CD14-positive monocyte (primary cell): Measurements from ENCODE around the gene CMTM2. TPM values are rescaled to one million over a fixed set of nuclear protein-coding genes. Genes with fewer than 3 reads are reported as not detected.

Experiments used
- DNase-seq, 3 donors: peaks; one replicate each; pipeline ENCODE4 v3.0.0-alpha.2; 2011 to 2022
- H2AFZ ChIP-seq: 2 replicates; pipeline ENCODE4 v1.6.0; 2012; ENCODE audit warnings: mild to moderate bottlenecking, low read depth, low read length, inconsistent platforms; ENCODE audit not compliant: insufficient read depth, poor library complexity, severe bottlenecking
- H3K27ac ChIP-seq, 2 donors: 1 replicate in 1 of 2; 2 replicates in 1 of 2; pipeline ENCODE4 v1.5.1; 2012 to 2013; ENCODE audit warnings: low read length in 2 of 2, control low read depth in 1 of 2, inconsistent platforms in 1 of 2, low read depth in 1 of 2, mild to moderate bottlenecking in 1 of 2
- H3K27me3 ChIP-seq, 2 donors: one replicate each; pipeline versions ENCODE4 v1.6.0 to v1.6.1; 2011 to 2013; ENCODE audit warnings: low read length in 2 of 2; ENCODE audit not compliant: control insufficient read depth in 2 of 2, insufficient read depth in 2 of 2
- H3K36me3 ChIP-seq, 2 donors: replicated peaks in 1 of 2; 1 replicate in 1 of 2; 2 replicates in 1 of 2; pipeline versions ENCODE4 v1.5.1 to v1.6.1; 2012 to 2013; ENCODE audit warnings: low read length in 2 of 2, control low read depth in 1 of 2, inconsistent platforms in 1 of 2, mild to moderate bottlenecking in 1 of 2; ENCODE audit not compliant: insufficient read depth in 2 of 2, control insufficient read depth in 1 of 2
- H3K4me1 ChIP-seq, 2 donors: 1 replicate in 1 of 2; 2 replicates in 1 of 2; pipeline versions ENCODE4 v1.5.1 to v1.6.1; 2012 to 2013; ENCODE audit warnings: low read length in 2 of 2, control low read depth in 1 of 2, inconsistent platforms in 1 of 2, mild to moderate bottlenecking in 1 of 2, moderate library complexity in 1 of 2; ENCODE audit not compliant: insufficient read depth in 2 of 2, control insufficient read depth in 1 of 2
- H3K4me2 ChIP-seq: replicated peaks from 2 replicates; pipeline ENCODE3; 2012; ENCODE audit warnings: low read length, moderate library complexity, mild to moderate bottlenecking; ENCODE audit not compliant: poor library complexity, severe bottlenecking; ENCODE audit errors: extremely low read depth
- H3K4me3 ChIP-seq, 3 experiments: fragments of 200-600 bp in 1 of 3; sonication (generic) in 1 of 3; replicated peaks in 1 of 3; 1 replicate in 2 of 3; 2 replicates in 1 of 3; pipeline ENCODE4 v1.5.1; 2011 to 2013; ENCODE audit warnings: low read length in 3 of 3, mild to moderate bottlenecking in 3 of 3, control low read depth in 2 of 3, low read depth in 2 of 3, inconsistent platforms in 1 of 3, moderate library complexity in 1 of 3
- H3K79me2 ChIP-seq: 2 replicates; pipeline ENCODE4 v1.6.0; 2012; ENCODE audit warnings: mild to moderate bottlenecking, control low read depth, inconsistent platforms, low read length, moderate library complexity; ENCODE audit not compliant: insufficient read depth
- H3K9ac ChIP-seq: 2 replicates; pipeline ENCODE4 v1.6.0; 2017; ENCODE audit warnings: low read length, mild to moderate bottlenecking; ENCODE audit not compliant: insufficient read depth, poor library complexity, severe bottlenecking
- H3K9me3 ChIP-seq, 2 donors: replicated peaks in 1 of 2; 1 replicate in 1 of 2; 2 replicates in 1 of 2; pipeline versions ENCODE4 v1.5.1 to v1.6.1; 2012 to 2013; ENCODE audit warnings: low read length in 2 of 2, control low read depth in 1 of 2; ENCODE audit not compliant: control insufficient read depth in 1 of 2, insufficient read depth in 1 of 2
- H4K20me1 ChIP-seq: 2 replicates; pipeline ENCODE4 v1.6.0; 2012; ENCODE audit warnings: mild to moderate bottlenecking, low read length, control low read depth, moderate library complexity; ENCODE audit not compliant: insufficient read depth
- H3K27ac Mint-ChIP-seq, 7 donors: one replicate each; pipeline ENCODE4 v1.8.0; 2020; ENCODE audit warnings: mild to moderate bottlenecking in 7 of 7, mixed read lengths in 7 of 7, moderate library complexity in 6 of 7, inconsistent platforms in 2 of 7
- H3K27me3 Mint-ChIP-seq, 3 donors: one replicate each; pipeline ENCODE4 v1.8.0; 2021 to 2022; ENCODE audit warnings: low read depth in 3 of 3, mild to moderate bottlenecking in 3 of 3, mixed read lengths in 3 of 3, moderate library complexity in 3 of 3, inconsistent platforms in 1 of 3
- H3K36me3 Mint-ChIP-seq, 2 donors: one replicate each; pipeline ENCODE4 v1.8.0; 2020; ENCODE audit warnings: mixed read lengths in 2 of 2, inconsistent platforms in 1 of 2, mild to moderate bottlenecking in 1 of 2
- H3K4me1 Mint-ChIP-seq: one replicate; pipeline ENCODE4 v1.8.0; 2020; ENCODE audit warnings: mild to moderate bottlenecking, mixed read lengths
- H3K4me3 Mint-ChIP-seq, 2 donors: one replicate each; pipeline ENCODE4 v1.8.0; 2020; ENCODE audit warnings: mild to moderate bottlenecking in 2 of 2, mixed read lengths in 2 of 2, moderate library complexity in 1 of 2
- H3K9me3 Mint-ChIP-seq, 7 donors: one replicate each; pipeline ENCODE4 v1.8.0; 2020 to 2022; ENCODE audit warnings: mixed read lengths in 7 of 7, mild to moderate bottlenecking in 6 of 7, moderate library complexity in 6 of 7, inconsistent platforms in 2 of 7
- WGBS: methylation state at CpG from one replicate; pipeline ENCODE4 v1.1.5; 2013; ENCODE audit warnings: missing lambda C conversion rate; ENCODE audit not compliant: insufficient coverage; 5-methylcytosine and 5-hydroxymethylcytosine counted together
- intact Hi-C, 2 donors: fragments of 100-400 bp; cut with micrococcal nuclease; formaldehyde crosslinking; loops; one replicate each; pipeline versions ENCODE4 v1.15.0 to v1.15.1; 2023
- polyA plus RNA-seq, 3 donors: library from polyadenylated mRNA; depleted of rRNA in 1 of 3; unstranded in 2 of 3; stranded (reverse) in 1 of 3; fragments of 300-500 nt in 2 of 3; fragments of >200 nt in 1 of 3; fragmentation: Illumina TruSeq in 2 of 3; gene quantifications; 1 replicate in 2 of 3; 2 replicates in 1 of 3; pipeline ENCODE4 v1.2.3, GENCODE V29; 2012 to 2021
- TF ChIP-seq, protein P1 (sequence below): fragments of 200-600 bp; IDR thresholded peaks from one replicate; pipeline ENCODE4 v1.8.0; 2022; ENCODE audit warnings: antibody characterized with exemption, mild to moderate bottlenecking

The CMTM2 gene
- polyA plus RNA-seq, 3 donors: 11.0 to 41.6 (median 39.1) TPM

DNA sequence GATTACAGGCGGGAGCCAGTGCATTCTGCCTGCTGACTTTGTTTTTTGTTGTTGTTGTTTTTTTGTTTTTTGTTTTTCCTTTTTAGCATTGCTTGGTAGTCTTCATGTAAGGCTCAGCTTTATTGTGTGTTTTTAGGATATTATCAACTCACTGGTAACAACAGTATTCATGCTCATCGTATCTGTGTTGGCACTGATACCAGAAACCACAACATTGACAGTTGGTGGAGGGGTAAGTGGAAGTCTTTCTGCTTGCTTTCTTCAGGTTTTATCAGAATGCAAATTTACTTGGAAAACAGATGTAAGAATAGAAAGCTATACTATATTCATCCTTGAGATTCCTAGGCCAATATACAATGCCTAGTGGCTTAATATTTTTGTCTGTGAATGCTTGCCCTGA, 16.3 kb upstream of the CMTM2 start:
- H3K27me3 Mint-ChIP-seq: no peaks in the 10 kb centered on the region
- no peak overlapping the region for H3K4me3 Mint-ChIP-seq
- Histone ChIP-seq H3K4me3 (no peak overlapping the region), H4K20me1 (peaks cover 93% of the 10 kb centered on the region), H3K79me2 (peaks cover 82% of the 10 kb centered on the region), H3K36me3 (peaks cover 74 to 100% of the 10 kb centered on the region in 2 donors), H2AFZ (no peak overlapping the region), H3K4me1 (peaks cover 0 to 17% of the 10 kb centered on the region in 2 donors), H3K27ac (peak overlapping the region in 1 of 2 donors; percentile 46), H3K9me3 (no peaks in the 10 kb centered on the region), H3K27me3 (no peaks in the 10 kb centered on the region), H3K4me2 (no peak overlapping the region), H3K9ac (no peak overlapping the region)
- TF ChIP-seq, protein P1, sequence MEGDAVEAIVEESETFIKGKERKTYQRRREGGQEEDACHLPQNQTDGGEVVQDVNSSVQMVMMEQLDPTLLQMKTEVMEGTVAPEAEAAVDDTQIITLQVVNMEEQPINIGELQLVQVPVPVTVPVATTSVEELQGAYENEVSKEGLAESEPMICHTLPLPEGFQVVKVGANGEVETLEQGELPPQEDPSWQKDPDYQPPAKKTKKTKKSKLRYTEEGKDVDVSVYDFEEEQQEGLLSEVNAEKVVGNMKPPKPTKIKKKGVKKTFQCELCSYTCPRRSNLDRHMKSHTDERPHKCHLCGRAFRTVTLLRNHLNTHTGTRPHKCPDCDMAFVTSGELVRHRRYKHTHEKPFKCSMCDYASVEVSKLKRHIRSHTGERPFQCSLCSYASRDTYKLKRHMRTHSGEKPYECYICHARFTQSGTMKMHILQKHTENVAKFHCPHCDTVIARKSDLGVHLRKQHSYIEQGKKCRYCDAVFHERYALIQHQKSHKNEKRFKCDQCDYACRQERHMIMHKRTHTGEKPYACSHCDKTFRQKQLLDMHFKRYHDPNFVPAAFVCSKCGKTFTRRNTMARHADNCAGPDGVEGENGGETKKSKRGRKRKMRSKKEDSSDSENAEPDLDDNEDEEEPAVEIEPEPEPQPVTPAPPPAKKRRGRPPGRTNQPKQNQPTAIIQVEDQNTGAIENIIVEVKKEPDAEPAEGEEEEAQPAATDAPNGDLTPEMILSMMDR: no peak
- peaks cover 0 to 4% (median 0%) of the 10 kb centered on the region in 7 donors for H3K9me3 Mint-ChIP-seq
- peaks cover 31% of the 10 kb centered on the region for H3K4me1 Mint-ChIP-seq
- peaks cover 86 to 92% of the 10 kb centered on the region in 2 donors for H3K36me3 Mint-ChIP-seq
- DNase-seq: no peak
- WGBS: no CpG with 5 or more reads among the region's 2 CpGs
- intact Hi-C loops: no loop called here
- H3K27ac Mint-ChIP-seq: peak overlapping the region in 4 of 7 donors; percentile 41 to 84 (median 63)

- DNase-seq: no peak
- Mint-ChIP-seq H3K9me3 (peaks cover 0 to 4% (median 0%) of the 10 kb centered on the region in 7 donors), H3K27me3 (no peaks in the 10 kb centered on the region), H3K27ac (peak overlapping the region in 1 of 7 donors; percentile 67), H3K36me3 (peaks cover 79 to 85% of the 10 kb centered on the region in 2 donors), H3K4me3 (no peak overlapping the region), H3K4me1 (peaks cover 28% of the 10 kb centered on the region)
- Histone ChIP-seq H3K27me3 (no peaks in the 10 kb centered on the region), H3K4me1 (peaks cover 0 to 21% of the 10 kb centered on the region in 2 donors), H3K27ac (peak overlapping the region in 1 of 2 donors; percentile 46), H3K9me3 (no peaks in the 10 kb centered on the region), H4K20me1 (peaks cover 85% of the 10 kb centered on the region), H3K9ac (no peak overlapping the region), H3K79me2 (peaks cover 74% of the 10 kb centered on the region), H2AFZ (no peak overlapping the region), H3K4me3 (no peak overlapping the region), H3K4me2 (no peak overlapping the region), H3K36me3 (peaks cover 66 to 93% of the 10 kb centered on the region in 2 donors)
- TF ChIP-seq, protein P1: no peak
- no CpG with 5 or more reads among the region's 2 CpGs for WGBS
- intact Hi-C loops: no loop called here
These were observed 15.5 kb upstream of the CMTM2 start for GRCh38 chr16:66563574-66564334.
